Nephron progenitor cell (in vitro differentiated cells): Measurements from ENCODE around the gene CLEC2A.
"Not testable (repeated sequence)": the region's sequence is repeated elsewhere in the genome, so short reads cannot be mapped to it uniquely, and the experiment has no call there.

ENCODE experiments used
- DNase-seq: peaks from one replicate; pipeline ENCODE4 v3.0.0; 2021
- H3K27ac Mint-ChIP-seq: 2 replicates; pipeline ENCODE4 v1.8.0; 2021; ENCODE audit warnings: mild to moderate bottlenecking, moderate library complexity, mixed read lengths
- H3K27me3 Mint-ChIP-seq: 2 replicates; pipeline ENCODE4 v1.8.0; 2021; ENCODE audit warnings: mild to moderate bottlenecking, low read depth, mixed read lengths; ENCODE audit not compliant: poor library complexity
- H3K36me3 Mint-ChIP-seq: 2 replicates; pipeline ENCODE4 v1.8.0; 2021; ENCODE audit warnings: low read depth, mixed read lengths
- H3K4me1 Mint-ChIP-seq: 2 replicates; pipeline ENCODE4 v1.8.0; 2021; ENCODE audit warnings: mixed read lengths
- H3K4me3 Mint-ChIP-seq: 2 replicates; pipeline ENCODE4 v1.8.0; 2021; ENCODE audit warnings: mild to moderate bottlenecking, moderate library complexity, mixed read lengths
- H3K9me3 Mint-ChIP-seq: 2 replicates; pipeline ENCODE4 v1.8.0; 2021; ENCODE audit warnings: mild to moderate bottlenecking, moderate library complexity, mixed read lengths
- CTCF ChIP-seq: fragments of 200-600 bp; sonication (generic); IDR thresholded peaks from 2 replicates; pipeline ENCODE4 v1.5.0; 2021; ENCODE audit warnings: antibody characterized with exemption

Gene CLEC2A

GRCh38 chr12:9971181-9971580 is 39.0 kb upstream of the CLEC2A start, which contains the start of gene CLEC12A:
TSS of gene CLEC12A (plus strand) at chr12:9971409. CDS start at chr12:9971597, 188 bp downstream.
- H3K36me3 Mint-ChIP-seq, result peaks cover 6% of the 10 kb centered on the region
- H3K4me3 Mint-ChIP-seq, result no peak within 1 kb of the TSS
- no peaks in the 10 kb centered on the region for H3K4me1 Mint-ChIP-seq
- DNase-seq, result no peak
- no peak for TF ChIP-seq CTCF
- no peak within 1 kb of the TSS for H3K27ac Mint-ChIP-seq
- H3K9me3 Mint-ChIP-seq, result peaks cover 17% of the 10 kb centered on the region
- no peaks in the 10 kb centered on the region for H3K27me3 Mint-ChIP-seq

GRCh38 chr12:9969673-9970072 is 37.5 kb upstream of the CLEC2A start:
- no peak for TF ChIP-seq CTCF
- Mint-ChIP-seq H3K27me3 (no peaks in the 10 kb centered on the region), H3K27ac (no peak overlapping the region), H3K4me3 (no peak overlapping the region), H3K36me3 (no peaks in the 10 kb centered on the region), H3K9me3 (peaks cover 4% of the 10 kb centered on the region), H3K4me1 (no peaks in the 10 kb centered on the region)
- DNase-seq, result no peak

- no peaks in the 10 kb centered on the region for H3K36me3 Mint-ChIP-seq
- H3K4me1 Mint-ChIP-seq, result no peaks in the 10 kb centered on the region
- no peak overlapping the region for H3K4me3 Mint-ChIP-seq
Observed at GRCh38 chr12:9961901-9962300, 29.7 kb upstream of the CLEC2A start.

GRCh38 chr12:9961106-9961505 is 28.9 kb upstream of the CLEC2A start:
- no peak for DNase-seq
- Mint-ChIP-seq H3K27ac (no peak overlapping the region), H3K4me1 (no peaks in the 10 kb centered on the region), H3K9me3 (no peaks in the 10 kb centered on the region), H3K36me3 (no peaks in the 10 kb centered on the region), H3K4me3 (no peak overlapping the region), H3K27me3 (no peaks in the 10 kb centered on the region)
- no peak for TF ChIP-seq CTCF

More at GRCh38 chr12:9961901-9962300, 29.7 kb upstream of the CLEC2A start:
- no peak for TF ChIP-seq CTCF
- Mint-ChIP-seq H3K27me3 (no peaks in the 10 kb centered on the region), H3K9me3 (no peaks in the 10 kb centered on the region), H3K27ac (no peak overlapping the region)
- DNase-seq, result no peak

- Mint-ChIP-seq H3K36me3 (no peaks in the 10 kb centered on the region), H3K27ac (no peak overlapping the region), H3K4me1 (no peaks in the 10 kb centered on the region), H3K9me3 (no peaks in the 10 kb centered on the region), H3K27me3 (no peaks in the 10 kb centered on the region), H3K4me3 (no peak overlapping the region)
- DNase-seq, result no peak
- no peak for TF ChIP-seq CTCF
Observed at GRCh38 chr12:9960590-9960989, 28.4 kb upstream of the CLEC2A start.

GRCh38 chr12:9957834-9958233 is 25.7 kb upstream of the CLEC2A start:
- Mint-ChIP-seq H3K27ac (no peak overlapping the region), H3K36me3 (no peaks in the 10 kb centered on the region), H3K9me3 (no peaks in the 10 kb centered on the region), H3K4me3 (no peak overlapping the region), H3K27me3 (no peaks in the 10 kb centered on the region), H3K4me1 (no peaks in the 10 kb centered on the region)
- no peak for DNase-seq
- no peak for TF ChIP-seq CTCF

- DNase-seq, H3K4me1 Mint-ChIP-seq, H3K27ac Mint-ChIP-seq, H3K36me3 Mint-ChIP-seq, H3K9me3 Mint-ChIP-seq, H3K27me3 Mint-ChIP-seq, H3K4me3 Mint-ChIP-seq: not testable (repeated sequence)
Observed at GRCh38 chr12:9952954-9953729, 21.0 kb upstream of the CLEC2A start.
